Central memory CD4-positive, alpha-beta T cell (primary cell): Measurements from ENCODE around the gene PRKCZ.

ENCODE experiments used
- DNase-seq: peaks from one replicate; pipeline ENCODE4 v3.0.0; 2022

The PRKCZ gene

DNA sequence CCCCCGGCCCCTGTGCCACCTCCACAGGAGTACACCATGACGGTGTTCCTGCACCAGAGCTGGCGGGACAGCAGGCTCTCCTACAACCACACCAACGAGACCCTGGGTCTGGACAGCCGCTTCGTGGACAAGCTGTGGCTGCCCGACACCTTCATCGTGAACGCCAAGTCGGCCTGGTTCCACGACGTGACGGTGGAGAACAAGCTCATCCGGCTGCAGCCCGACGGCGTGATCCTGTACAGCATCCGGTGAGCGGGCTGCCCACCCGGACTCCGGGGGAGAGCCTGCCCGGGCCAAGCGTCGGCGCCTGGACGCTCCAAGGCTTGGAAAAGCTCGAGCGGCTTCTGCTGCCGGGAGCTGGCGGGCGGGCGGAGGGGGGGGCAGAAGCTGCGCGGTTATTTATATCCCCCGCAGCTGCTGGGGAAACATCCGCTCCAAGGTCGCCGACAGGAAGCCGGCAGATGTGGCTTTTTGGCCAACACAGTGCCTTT, 24.7 kb upstream of the PRKCZ start:
- no peak for DNase-seq

DNA sequence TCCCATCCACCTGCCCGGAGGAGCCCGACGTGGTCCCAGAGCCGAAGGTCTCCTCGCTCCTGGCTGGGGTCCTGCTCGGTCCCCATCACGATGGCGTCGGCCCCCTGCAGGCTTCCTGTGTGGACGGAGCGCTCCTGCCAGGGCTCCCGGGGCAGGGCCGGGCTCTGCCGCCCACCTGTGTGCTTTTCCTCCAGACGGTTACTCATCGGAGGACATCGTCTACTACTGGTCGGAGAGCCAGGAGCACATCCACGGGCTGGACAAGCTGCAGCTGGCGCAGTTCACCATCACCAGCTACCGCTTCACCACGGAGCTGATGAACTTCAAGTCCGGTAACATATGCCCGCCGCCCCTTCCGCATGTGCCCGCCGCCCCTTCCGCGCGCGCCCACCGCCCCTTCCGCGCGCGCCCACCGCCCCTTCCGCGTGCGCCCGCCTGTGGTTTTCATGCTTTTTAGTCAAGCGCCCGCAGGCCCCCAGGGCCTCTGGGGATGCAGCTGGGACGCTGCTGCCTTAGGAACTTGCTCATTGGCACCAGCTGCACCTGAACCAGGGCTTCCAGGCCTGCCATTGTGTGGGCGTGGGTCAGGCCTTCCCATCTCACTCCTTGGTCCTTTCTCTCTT, 22.1 kb upstream of the PRKCZ start:
- DNase-seq: no peak

DNA sequence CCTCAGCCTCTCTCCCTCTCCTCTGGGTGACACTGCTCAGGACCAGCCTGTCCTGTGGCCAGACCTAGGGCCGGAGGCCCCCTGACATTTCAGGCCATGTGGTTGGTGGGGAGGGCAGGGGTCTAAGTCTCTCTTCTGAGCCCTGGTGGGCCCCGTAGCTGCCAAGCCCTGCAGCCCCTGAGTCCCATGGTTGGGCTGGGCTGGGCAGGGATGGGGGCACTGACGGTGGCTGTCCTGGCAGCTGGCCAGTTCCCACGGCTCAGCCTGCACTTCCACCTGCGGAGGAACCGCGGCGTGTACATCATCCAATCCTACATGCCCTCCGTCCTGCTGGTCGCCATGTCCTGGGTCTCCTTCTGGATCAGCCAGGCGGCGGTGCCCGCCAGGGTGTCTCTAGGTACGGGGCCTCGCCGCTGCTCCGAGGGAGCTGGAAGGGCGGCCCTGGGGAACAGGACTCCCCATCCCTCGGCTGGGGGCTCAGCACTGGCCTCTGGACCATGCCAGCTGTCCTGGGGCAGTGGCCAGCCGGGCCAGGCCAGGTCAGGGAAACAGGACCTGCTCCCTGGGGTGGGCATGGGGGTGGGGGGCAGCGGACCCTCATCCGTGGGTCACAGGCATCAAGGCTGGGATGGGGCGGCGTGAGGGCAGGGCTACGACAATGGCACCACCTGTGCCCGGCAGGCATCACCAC, 21.2 kb upstream of the PRKCZ start:
- no peak for DNase-seq

DNA sequence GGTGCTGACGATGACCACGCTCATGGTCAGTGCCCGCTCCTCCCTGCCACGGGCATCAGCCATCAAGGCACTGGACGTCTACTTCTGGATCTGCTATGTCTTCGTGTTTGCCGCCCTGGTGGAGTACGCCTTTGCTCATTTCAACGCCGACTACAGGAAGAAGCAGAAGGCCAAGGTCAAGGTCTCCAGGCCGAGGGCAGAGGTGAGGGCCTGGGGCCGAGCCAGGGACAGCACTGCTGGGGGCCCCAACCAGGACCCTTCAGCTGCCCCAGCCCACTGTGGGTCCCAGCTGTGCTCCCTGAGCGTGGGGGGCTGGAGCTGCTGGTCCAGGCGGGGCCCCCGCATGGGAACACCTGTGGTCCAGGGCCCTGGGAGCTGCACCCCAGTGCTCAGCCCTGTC, 20.6 kb upstream of the PRKCZ start:
- no peak for DNase-seq

- DNase-seq: no peak
Observed at GRCh38 chr1:2030076-2030871, 19.9 kb upstream of the PRKCZ start.

- no peak for DNase-seq
Observed at GRCh38 chr1:2031546-2032540, 18.4 kb upstream of the PRKCZ start.

GRCh38 chr1:2032737-2033136, 17.5 kb upstream of the PRKCZ start:
- DNase-seq: no peak

DNA sequence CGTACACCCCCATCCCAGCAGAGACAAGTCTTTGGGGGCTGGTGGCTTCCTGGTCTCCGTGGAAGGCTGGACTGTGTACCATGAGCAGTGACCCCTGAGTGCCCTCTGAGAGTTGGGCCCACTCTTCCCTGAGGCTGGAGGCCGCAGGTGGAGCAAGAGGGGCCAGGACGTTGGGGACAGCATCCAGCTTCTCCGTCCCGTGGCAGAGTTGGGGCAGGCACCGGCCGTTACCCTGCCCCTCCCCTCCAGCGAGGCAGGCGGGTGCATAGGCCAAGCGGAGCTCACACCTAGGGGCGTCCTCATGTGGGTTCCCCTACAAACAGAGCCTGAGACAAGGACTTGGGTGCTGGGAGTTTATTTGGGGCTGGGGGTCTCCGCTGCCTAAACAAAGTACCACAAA, 17.0 kb upstream of the PRKCZ start:
- DNase-seq: no peak

DNA sequence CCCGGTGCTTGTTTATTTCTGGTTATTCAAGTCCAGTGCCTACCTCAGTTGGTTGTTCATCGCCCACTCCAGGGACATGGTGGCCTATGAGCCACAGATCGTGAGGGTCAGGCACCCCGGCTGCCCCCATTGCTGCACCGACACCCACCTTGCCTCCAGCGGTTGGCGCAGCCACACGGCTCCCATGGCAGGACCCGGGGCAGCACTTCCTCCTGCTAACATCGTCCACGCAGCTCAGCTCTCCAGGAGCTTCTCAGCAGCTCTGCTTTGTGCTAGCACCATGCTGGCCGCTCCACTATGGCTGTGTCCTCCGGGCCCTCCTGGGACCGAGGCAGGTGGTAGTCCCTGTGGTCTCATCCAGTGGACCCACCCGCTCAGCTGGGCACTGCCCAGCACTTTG, 13.9 kb upstream of the PRKCZ start:
- DNase-seq: no peak

DNA sequence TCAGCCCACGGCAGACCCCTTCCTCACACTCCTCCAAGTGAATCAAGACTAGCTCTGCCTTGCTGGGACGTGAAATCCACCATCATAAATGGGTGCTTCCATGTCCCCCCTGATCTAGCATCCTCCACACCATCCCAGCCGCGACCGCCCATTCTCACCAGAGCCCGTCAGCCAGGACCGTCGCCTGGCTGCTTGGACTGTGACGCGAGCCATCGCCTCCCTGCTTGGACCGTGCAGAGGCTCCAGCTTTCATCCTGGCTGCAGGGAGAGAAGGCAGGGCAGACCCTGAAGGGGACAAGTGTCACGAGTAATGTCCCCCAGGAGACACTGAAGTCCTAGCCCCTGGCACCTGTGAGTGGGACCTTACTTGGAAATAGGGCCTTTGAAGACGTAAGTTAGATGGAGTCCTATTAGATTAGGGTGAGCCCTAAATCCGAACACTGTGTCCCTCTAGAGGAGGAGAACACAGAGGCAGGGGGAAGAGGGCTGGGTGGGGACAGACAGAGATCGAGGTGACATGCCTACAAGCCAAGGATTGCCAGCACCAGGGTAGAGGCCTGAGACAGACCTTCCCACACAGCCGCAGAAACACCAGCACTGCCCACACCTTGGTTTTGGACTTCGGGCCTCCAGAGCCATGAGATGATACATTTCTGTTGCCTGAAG, 12.8 kb upstream of the PRKCZ start:
- DNase-seq: no peak

- DNase-seq: no peak
Observed at GRCh38 chr1:2038229-2038628, 12.0 kb upstream of the PRKCZ start.

DNA sequence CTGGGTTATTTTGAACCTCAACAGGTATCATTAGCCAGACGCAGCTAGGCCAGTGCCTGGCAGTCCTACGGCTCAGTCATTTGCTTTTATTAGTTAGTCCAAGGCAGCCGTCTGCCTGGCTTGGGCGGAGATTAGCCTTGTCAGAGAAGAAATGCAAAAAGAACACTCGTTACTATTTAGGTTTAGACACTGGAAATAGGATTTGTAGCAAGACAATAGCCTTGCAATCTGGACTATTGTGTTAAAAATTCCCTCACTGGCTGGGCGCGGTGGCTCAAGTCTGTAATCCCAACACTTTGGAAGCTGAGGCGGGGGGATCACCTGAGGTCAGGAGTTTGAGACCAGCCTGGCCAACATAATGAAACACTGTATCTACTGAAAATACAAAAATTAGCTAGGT, 11.0 kb upstream of the PRKCZ start:
- no peak for DNase-seq

GRCh38 chr1:2041305-2041704, 8.9 kb upstream of the PRKCZ start:
- no peak for DNase-seq

- no peak for DNase-seq
Observed at GRCh38 chr1:2041887-2042286, 8.3 kb upstream of the PRKCZ start.

- DNase-seq: no peak
Observed at GRCh38 chr1:2042830-2043773, 7.1 kb upstream of the PRKCZ start.

GRCh38 chr1:2043886-2044285, 6.3 kb upstream of the PRKCZ start:
- no peak for DNase-seq

DNA sequence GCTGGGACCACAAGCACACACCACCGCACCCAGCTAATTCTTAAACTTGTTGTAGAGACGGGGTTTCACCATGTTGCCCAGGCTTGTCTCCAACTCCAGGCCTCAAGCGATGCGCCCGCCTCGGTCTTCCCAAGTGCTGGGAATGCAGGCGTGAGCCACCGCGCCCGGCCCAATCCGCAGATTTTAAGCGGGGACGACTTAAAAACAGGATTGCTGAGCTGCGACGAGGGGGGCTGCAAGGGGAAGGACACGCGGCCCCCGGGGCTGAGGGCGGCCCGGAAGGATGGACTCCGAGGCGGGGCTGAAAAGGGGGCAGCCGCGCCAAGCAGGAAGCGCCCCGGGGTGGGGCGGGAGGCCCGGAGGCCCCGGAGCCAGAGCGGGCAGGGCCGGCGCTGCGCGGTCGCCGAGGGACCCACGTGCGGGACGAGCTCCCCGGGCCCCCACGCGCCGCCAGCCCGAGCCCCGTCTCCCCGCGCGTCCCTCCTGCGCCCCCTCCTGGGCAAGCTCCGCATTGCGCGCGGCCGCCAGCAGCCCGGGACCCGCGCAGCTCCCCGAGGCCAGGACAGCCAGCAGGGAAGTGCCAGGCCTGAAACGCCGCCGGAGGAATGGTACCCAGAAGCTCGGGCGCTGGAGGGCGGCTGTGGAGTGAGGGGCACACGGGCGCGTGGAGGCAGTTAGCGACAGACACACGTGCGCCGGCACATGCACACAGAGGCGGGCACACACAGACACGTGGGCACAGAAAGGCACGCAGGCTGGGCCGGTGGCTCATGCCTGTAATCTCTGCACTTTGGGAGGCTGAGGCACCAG, 5.5 kb upstream of the PRKCZ start:
- peak; percentile 75 for DNase-seq

GRCh38 chr1:2045468-2046173, 4.6 kb upstream of the PRKCZ start:
- no peak for DNase-seq
